H1 (cell line): ENCODE measurements around the gene TP63. TPM values are rescaled to one million over a fixed set of nuclear protein-coding genes. Genes with fewer than 3 reads are reported as not detected.

Source experiments
- CTCF ChIA-PET: fragments of 300-600 bp; sonication (Branson Sonifier 250); formaldehyde crosslinking; loops from one replicate; lab custom pipeline; 2021; ENCODE audit not compliant: partially characterized antibody; lab: Charles Lee
- POLR2A ChIA-PET: fragments of 300-600 bp; sonication (Branson Sonifier 250); formaldehyde crosslinking; loops from one replicate; lab custom pipeline; 2021; ENCODE audit warnings: inconsistent platforms; ENCODE audit not compliant: partially characterized antibody; lab: Charles Lee
- DNase-seq, 2 experiments: peaks; one replicate each; pipeline versions ENCODE4 v3.0.0 to v3.0.0-alpha.2; 2010 to 2022; ENCODE audit warnings: low spot score in 2 of 2, low read depth in 1 of 2, mixed read lengths in 1 of 2
- FAIRE-seq: peaks from 2 replicates; lab custom pipeline; 2011; peaks lifted over from hg19 to GRCh38; lab: Jason Lieb, UNC
- H2AFZ ChIP-seq: 2 replicates; pipeline ENCODE4 v1.8.1; 2012; ENCODE audit warnings: low read length, inconsistent platforms
- H2AK5ac ChIP-seq: 2 replicates; pipeline ENCODE4 v1.6.1; 2013; ENCODE audit warnings: low read depth, low read length
- H2BK120ac ChIP-seq: replicated peaks from 2 replicates; pipeline ENCODE3; 2013; ENCODE audit warnings: low read depth, low read length, inconsistent platforms
- H2BK12ac ChIP-seq: 2 replicates; pipeline ENCODE4 v1.6.1; 2013; ENCODE audit warnings: low read depth, low read length
- H2BK15ac ChIP-seq: 2 replicates; pipeline ENCODE4 v1.6.1; 2013; ENCODE audit warnings: low read length
- H2BK20ac ChIP-seq: 2 replicates; pipeline ENCODE4 v1.6.1; 2013; ENCODE audit warnings: low read length
- H2BK5ac ChIP-seq: 2 replicates; pipeline ENCODE4 v1.6.1; 2013; ENCODE audit warnings: low read depth, low read length
- H3K14ac ChIP-seq: 2 replicates; pipeline ENCODE4 v1.6.1; 2013; ENCODE audit warnings: inconsistent platforms; ENCODE audit not compliant: insufficient read length
- H3K18ac ChIP-seq: 2 replicates; pipeline ENCODE4 v1.6.1; 2013; ENCODE audit warnings: low read length; ENCODE audit errors: extremely low read depth
- H3K23ac ChIP-seq: 2 replicates; pipeline ENCODE4 v1.6.1; 2013; ENCODE audit warnings: inconsistent platforms; ENCODE audit not compliant: insufficient read length
- H3K23me2 ChIP-seq: 2 replicates; pipeline ENCODE4 v1.6.1; 2013; ENCODE audit warnings: low read depth, low read length
- H3K27ac ChIP-seq: 2 replicates; pipeline ENCODE4 v1.6.1; 2011; ENCODE audit warnings: low read depth, low read length, inconsistent platforms
- H3K27me3 ChIP-seq, 4 experiments: replicated peaks in 1 of 4; 1 replicate in 1 of 4; 2 replicates in 3 of 4; pipeline versions ENCODE4 v1.6.1 to v1.8.1; 2011 to 2013; ENCODE audit warnings: low read length in 3 of 4, mild to moderate bottlenecking in 3 of 4, inconsistent platforms in 2 of 4, mixed read lengths in 2 of 4, moderate library complexity in 1 of 4; ENCODE audit not compliant: control insufficient read depth in 3 of 4, insufficient read depth in 3 of 4; ENCODE audit errors: extremely low read depth in 1 of 4
- H3K36me3 ChIP-seq, 4 experiments: 2 replicates each; pipeline versions ENCODE4 v1.6.1 to v1.8.1; 2011 to 2013; ENCODE audit warnings: mild to moderate bottlenecking in 4 of 4, low read length in 3 of 4, moderate library complexity in 2 of 4, control low read depth in 1 of 4, inconsistent platforms in 1 of 4; ENCODE audit not compliant: insufficient read depth in 4 of 4, control insufficient read depth in 2 of 4
- H3K4ac ChIP-seq: replicated peaks from 2 replicates; pipeline ENCODE3; 2013; ENCODE audit warnings: low read length, low read depth, mixed read lengths, inconsistent platforms; ENCODE audit not compliant: insufficient read length
- H3K4me1 ChIP-seq, 4 experiments: replicated peaks in 1 of 4; 1 replicate in 1 of 4; 2 replicates in 3 of 4; pipeline versions ENCODE4 v1.6.1 to v1.8.1; 2011 to 2013; ENCODE audit warnings: low read length in 3 of 4, inconsistent platforms in 2 of 4, mixed read lengths in 1 of 4; ENCODE audit not compliant: insufficient read depth in 4 of 4, control insufficient read depth in 3 of 4
- H3K4me2 ChIP-seq, 2 experiments: 2 replicates each; pipeline versions ENCODE4 v1.6.1 to v1.8.1; 2011 to 2013; ENCODE audit warnings: low read depth in 2 of 2, low read length in 2 of 2, control low read depth in 1 of 2, inconsistent platforms in 1 of 2, mild to moderate bottlenecking in 1 of 2; ENCODE audit not compliant: insufficient read depth in 1 of 2
- H3K4me3 ChIP-seq, 4 experiments: fragments of 200-600, 300-600 bp in 1 of 4; sonication (generic), shearing (Covaris generic), sonication (Bioruptor Twin) in 1 of 4; 2 replicates each; pipeline versions ENCODE4 v1.5.1 to v1.8.1; 2011 to 2016; ENCODE audit warnings: low read length in 4 of 4, low read depth in 3 of 4, control low read depth in 2 of 4, inconsistent platforms in 2 of 4, mild to moderate bottlenecking in 2 of 4, mixed read lengths in 1 of 4, moderate library complexity in 1 of 4; ENCODE audit not compliant: insufficient read depth in 2 of 4; ENCODE audit errors: extremely low read depth in 1 of 4
- H3K56ac ChIP-seq: replicated peaks from 2 replicates; pipeline ENCODE3; 2013; ENCODE audit warnings: low read depth, mild to moderate bottlenecking, mixed read lengths, low read length, inconsistent platforms; ENCODE audit not compliant: insufficient read length
- H3K79me1 ChIP-seq: 2 replicates; pipeline ENCODE4 v1.6.1; 2013; ENCODE audit warnings: low read depth, low read length, control low read depth
- H3K79me2 ChIP-seq, 2 experiments: 2 replicates each; pipeline versions ENCODE4 v1.6.1 to v1.8.1; 2012 to 2013; ENCODE audit warnings: low read length in 2 of 2, mild to moderate bottlenecking in 2 of 2, inconsistent platforms in 1 of 2; ENCODE audit not compliant: insufficient read depth in 2 of 2, control insufficient read depth in 1 of 2
- H3K9ac ChIP-seq, 4 experiments: replicated peaks in 1 of 4; 1 replicate in 1 of 4; 2 replicates in 3 of 4; pipeline versions ENCODE4 v1.6.1 to v1.8.1; 2011 to 2013; ENCODE audit warnings: low read depth in 3 of 4, low read length in 3 of 4, control low read depth in 2 of 4, mild to moderate bottlenecking in 2 of 4, moderate library complexity in 2 of 4, inconsistent platforms in 1 of 4; ENCODE audit errors: extremely low read depth in 1 of 4
- H3K9me3 ChIP-seq, 2 experiments: 2 replicates each; pipeline versions ENCODE4 v1.6.1 to v1.8.1; 2012 to 2013; ENCODE audit warnings: mild to moderate bottlenecking in 2 of 2, moderate library complexity in 2 of 2, control low read depth in 1 of 2, inconsistent platforms in 1 of 2, low read depth in 1 of 2, low read length in 1 of 2, mixed read lengths in 1 of 2; ENCODE audit not compliant: insufficient read depth in 2 of 2
- H4K20me1 ChIP-seq, 2 experiments: replicated peaks in 1 of 2; 2 replicates each; pipeline versions ENCODE3 to v1.8.1; 2011 to 2013; ENCODE audit warnings: inconsistent platforms in 2 of 2, low read length in 2 of 2, mild to moderate bottlenecking in 1 of 2; ENCODE audit not compliant: insufficient read depth in 2 of 2, control insufficient read depth in 1 of 2
- H4K5ac ChIP-seq: 2 replicates; pipeline ENCODE4 v1.6.1; 2013; ENCODE audit warnings: low read length, low read depth, mixed read lengths, inconsistent platforms; ENCODE audit not compliant: insufficient read length
- H4K8ac ChIP-seq: 2 replicates; pipeline ENCODE4 v1.8.0; 2013; ENCODE audit warnings: mild to moderate bottlenecking, moderate library complexity, low read length, inconsistent platforms; ENCODE audit not compliant: insufficient read depth; ENCODE audit errors: extremely low read depth
- H4K91ac ChIP-seq: replicated peaks from 2 replicates; pipeline ENCODE3; 2013; ENCODE audit warnings: low read length, mixed read lengths, inconsistent platforms; ENCODE audit not compliant: insufficient read length
- BCL11A ChIP-seq, 2 experiments: IDR thresholded peaks; one replicate each; pipeline ENCODE4 v1.6.1; 2011; ENCODE audit warnings: low read depth in 2 of 2, low read length in 2 of 2, mild to moderate bottlenecking in 2 of 2
- BRCA1 ChIP-seq: IDR thresholded peaks from 2 replicates; pipeline ENCODE4 v1.6.1; 2012; ENCODE audit warnings: low read depth, low read length, improper control_type of control experiment
- CBX8 ChIP-seq: fragments of 300-800, 300-1000 bp; sonication (generic); IDR thresholded peaks from 2 replicates; pipeline ENCODE4 v1.7.1; 2016; ENCODE audit warnings: low read depth, low read length, borderline replicate concordance
- CREB1 ChIP-seq: IDR thresholded peaks from 2 replicates; pipeline ENCODE4 v1.6.1; 2012; ENCODE audit warnings: inconsistent platforms
- EGR1 ChIP-seq: IDR thresholded peaks from 2 replicates; pipeline ENCODE4 v1.6.1; 2011; ENCODE audit warnings: low read depth, low read length, borderline replicate concordance
- EZH2 ChIP-seq: fragments of 200-600 bp; sonication (generic); IDR thresholded peaks from 2 replicates; pipeline ENCODE4 v1.7.1; 2012; ENCODE audit warnings: low read depth, mild to moderate bottlenecking, moderate library complexity, low read length, inconsistent platforms; ENCODE audit not compliant: severe bottlenecking
- JUN ChIP-seq: IDR thresholded peaks from 2 replicates; pipeline ENCODE4 v1.6.1; 2011; ENCODE audit warnings: low read depth, mild to moderate bottlenecking, improper control_type of control experiment, low read length
- KDM5A ChIP-seq: fragments of 200-600 bp; IDR thresholded peaks from 2 replicates; pipeline ENCODE4 v1.7.1; 2012; ENCODE audit warnings: mild to moderate bottlenecking, low read length, inconsistent platforms, mixed read lengths
- POU5F1 ChIP-seq: IDR thresholded peaks from 2 replicates; pipeline ENCODE4 v1.6.1; 2011; ENCODE audit warnings: low read depth, mild to moderate bottlenecking, low read length, moderate library complexity
- RBBP5 ChIP-seq: IDR thresholded peaks from 2 replicates; pipeline ENCODE4 v1.7.1; 2012; ENCODE audit warnings: low read depth, mild to moderate bottlenecking, inconsistent platforms, low read length, moderate library complexity, borderline replicate concordance
- SP1 ChIP-seq: IDR thresholded peaks from 2 replicates; pipeline ENCODE4 v1.6.1; 2011; ENCODE audit warnings: low read depth, low read length
- TAF7 ChIP-seq: optimal IDR thresholded peaks from 2 replicates; pipeline ENCODE3; 2011; ENCODE audit warnings: low read depth, mild to moderate bottlenecking, inconsistent platforms, low read length, moderate library complexity, borderline replicate concordance
- TBP ChIP-seq: IDR thresholded peaks from 2 replicates; pipeline ENCODE4 v1.6.1; 2011; ENCODE audit warnings: low read depth, low read length, improper control_type of control experiment
- WGBS, 2 experiments: shearing (Covaris generic) in 1 of 2; methylation state at CpG; one replicate each; pipeline versions ENCODE4 v1.1.6 to v1.1.7; 2013 to 2015; ENCODE audit warnings: low lambda C conversion rate in 2 of 2, mixed read lengths in 2 of 2, inconsistent platforms in 1 of 2, low coverage in 1 of 2, missing lambda C conversion rate in 1 of 2; ENCODE audit not compliant: insufficient replicate concordance in 2 of 2, insufficient coverage in 1 of 2, insufficient read length in 1 of 2; ENCODE audit errors: extremely low coverage in 1 of 2, missing lambda C conversion rate in 1 of 2; 5-methylcytosine and 5-hydroxymethylcytosine counted together
- polyA plus RNA-seq, 7 experiments: library from polyadenylated mRNA; depleted of rRNA in 3 of 7; stranded (reverse) in 5 of 7; unstranded in 2 of 7; fragments of >200 nt in 5 of 7; fragments of 200-250 nt in 2 of 7; gene quantifications; 1 replicate in 5 of 7; 2 replicates in 1 of 7; 4 replicates in 1 of 7; pipeline versions ENCODE4 v1.2.1 to v1.2.3, GENCODE V29; 2011 to 2013; ENCODE audit warnings: missing spikeins in 2 of 7, mixed read lengths in 2 of 7
- total RNA-seq: library from RNA; stranded (reverse); fragmentation: NEBNext Ultra II Directional; extraction: Animal tissue kit (Norgen Biotek cat#: 25700); gene quantifications from 2 replicates; pipeline ENCODE4 v1.2.1, GENCODE V29; 2021
- TF ChIP-seq, protein P1 (sequence below): IDR thresholded peaks from 2 replicates; pipeline ENCODE4 v1.6.1; 2012; ENCODE audit warnings: inconsistent platforms

The TP63 gene
- total and polyA plus RNA-seq, 2 of the 8 experiments (the other 6 are each of a cell fraction or from before 2014, with no cell fraction given), result not detected

DNA sequence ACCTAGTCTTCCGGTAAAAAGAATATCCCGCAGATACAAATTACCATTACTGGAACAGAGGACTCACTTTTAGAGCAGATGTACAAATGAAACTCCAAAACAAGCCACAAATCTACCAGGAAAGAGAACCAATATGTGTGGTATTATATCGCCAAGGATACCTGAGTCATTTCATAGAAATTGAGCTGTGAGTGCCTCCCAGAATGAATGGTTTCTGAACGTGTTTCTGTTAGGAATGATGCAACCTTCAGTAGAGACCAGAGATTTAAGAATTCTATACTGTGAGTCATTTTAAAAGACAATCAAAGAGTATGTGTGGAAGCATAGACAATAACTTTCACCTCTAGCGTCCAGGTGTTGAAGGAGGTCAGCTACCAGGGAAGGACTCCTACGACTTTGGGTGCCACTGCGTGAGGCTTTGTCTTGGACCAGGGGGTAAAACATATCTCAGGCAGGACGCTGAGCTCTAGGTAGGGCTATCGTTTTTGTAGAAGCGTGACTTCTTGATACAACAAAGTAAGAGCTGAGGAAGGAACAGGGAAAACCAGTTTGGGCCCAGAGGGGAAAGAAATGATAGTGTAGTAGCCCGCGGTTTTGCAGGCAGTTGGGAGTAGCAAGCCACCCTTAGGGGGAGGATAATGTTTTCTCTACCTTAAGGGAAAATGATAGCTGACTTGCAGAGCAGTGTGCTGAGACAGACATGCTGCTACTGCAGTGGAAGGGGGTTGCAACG, 210.4 kb downstream of the TP63 start:
- Histone ChIP-seq H2AK5ac (no peak overlapping the region), H3K36me3 (no peaks in the 10 kb centered on the region), H2AFZ (peak overlapping the region; percentile 80), H3K4me1 (peaks cover 0 to 7% (median 0%) of the 10 kb centered on the region in 4 experiments; a peak in 1 of 7 replicates), H2BK15ac (no peak overlapping the region), H2BK12ac (no peak overlapping the region), H3K56ac (no peak overlapping the region), H2BK20ac (no peak overlapping the region), H3K79me2 (no peaks in the 10 kb centered on the region), H3K27me3 (no peaks in the 10 kb centered on the region), H2BK120ac (no peak overlapping the region), H3K27ac (no peak overlapping the region), H3K4me2 (no peak overlapping the region), H3K4ac (no peak overlapping the region), H3K23me2 (no peaks in the 10 kb centered on the region), H3K14ac (no peak overlapping the region), H3K9me3 (no peaks in the 10 kb centered on the region), H3K4me3 (no peak overlapping the region), H3K23ac (no peak overlapping the region), H3K79me1 (no peaks in the 10 kb centered on the region), H4K91ac (no peak overlapping the region), H4K5ac (no peak overlapping the region), H2BK5ac (no peak overlapping the region), H3K18ac (no peak overlapping the region), H3K9ac (no peak overlapping the region), H4K8ac (no peak overlapping the region), H4K20me1 (no peaks in the 10 kb centered on the region)
- ChIA-PET POLR2A (no interaction called here), CTCF (interaction anchor here (1.1 kb wide), 1 partner anchor 190 kb away, joined by 3 read pairs; no protein-coding TSS in a partner anchor)
- WGBS, 2 experiments, result 80% methylated on average over 13 of the region's 13 CpGs; no CpG with 5 or more reads in 1 of the 2 experiments
- FAIRE-seq (no peak), DNase-seq (no peak)
- TF ChIP-seq EZH2 (no peak), CREB1 (no peak), CBX8 (no peak), JUN (no peak), RBBP5 (no peak), TBP (no peak), POU5F1 (no peak), SP1 (no peak), KDM5A (no peak), BRCA1 (no peak), EGR1 (no peak), TAF7 (no peak), BCL11A (IDR thresholded peaks at IDR 0.05; ENCODE audit: low read depth in 2 of 2, low read length in 2 of 2) (no peak)
- TF ChIP-seq, protein P1, sequence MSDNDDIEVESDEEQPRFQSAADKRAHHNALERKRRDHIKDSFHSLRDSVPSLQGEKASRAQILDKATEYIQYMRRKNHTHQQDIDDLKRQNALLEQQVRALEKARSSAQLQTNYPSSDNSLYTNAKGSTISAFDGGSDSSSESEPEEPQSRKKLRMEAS, result no peak
